ENCODE measurements around the gene CTCFL.

GRCh38 chr20:57536120-57536708, 11.3 kb upstream of the CTCFL start:
- no peak for TF ChIP-seq CTCF (IDR thresholded peaks at IDR 0.05)
- TF ChIP-seq EZH2 (IDR thresholded peaks at IDR 0.05), result no peak

Data from neural progenitor cell (in vitro differentiated cells).